HepG2 (cell line): Measurements from ENCODE around the gene CEP250. TPM values are rescaled to one million over a fixed set of nuclear protein-coding genes. Genes with fewer than 3 reads are reported as not detected.

Source experiments
- KDM5B ChIP-seq: sonication (generic); formaldehyde crosslinking; IDR thresholded peaks from 2 replicates; pipeline ENCODE4 v1.4.0; 2020; ENCODE audit warnings: missing genetic modification reagents, mild to moderate bottlenecking, borderline replicate concordance
- KDM6A ChIP-seq: IDR thresholded peaks from 2 replicates; pipeline ENCODE4 v1.6.1; 2016; ENCODE audit warnings: low read depth
- RXRA ChIP-seq: sonication (generic); formaldehyde crosslinking; IDR thresholded peaks from 2 replicates; pipeline ENCODE4 v1.5.1; 2020; ENCODE audit warnings: missing genetic modification reagents
- TEAD3 ChIP-seq: optimal IDR thresholded peaks from 2 replicates; pipeline ENCODE3; 2016; ENCODE audit warnings: borderline replicate concordance
- TP53 ChIP-seq: sonication (generic); formaldehyde crosslinking; conservative IDR thresholded peaks from 2 replicates; pipeline ENCODE4 v1.4.0; 2020; ENCODE audit warnings: missing genetic modification reagents
- ZKSCAN8 ChIP-seq: IDR thresholded peaks from 2 replicates; pipeline ENCODE4 v1.6.1; 2016; ENCODE audit warnings: borderline replicate concordance, missing genetic modification reagents, missing compliant biosample characterization
- ZNF460 ChIP-seq: sonication (generic); formaldehyde crosslinking; IDR thresholded peaks from 2 replicates; pipeline ENCODE4 v1.5.1; 2020; ENCODE audit warnings: missing genetic modification reagents, mild to moderate bottlenecking, borderline replicate concordance
- ZNF772 ChIP-seq: sonication (generic); formaldehyde crosslinking; IDR thresholded peaks from 2 replicates; pipeline ENCODE4 v1.5.0; 2020; ENCODE audit warnings: mild to moderate bottlenecking, missing genetic modification reagents
- ZNF792 ChIP-seq: IDR thresholded peaks from 2 replicates; pipeline ENCODE4 v1.6.1; 2016
- polyA plus RNA-seq, 8 experiments: library from polyadenylated mRNA; depleted of rRNA in 3 of 8; stranded (reverse) in 7 of 8; unstranded in 1 of 8; fragments of >200 nt; fragmentation: Illumina TruSeq in 4 of 8; extraction: Trizol in 4 of 8; gene quantifications; 2 replicates each; pipeline versions ENCODE4 v1.2.1 to v1.2.3, GENCODE V29; 2011 to 2016; ENCODE audit warnings: low read depth in 4 of 8, missing spikeins in 1 of 8, mixed read lengths in 1 of 8; ENCODE audit not compliant: insufficient read depth in 1 of 8
- total RNA-seq, 5 experiments: library from RNA; depleted of rRNA; stranded (reverse); fragments of >200 nt; fragmentation: Illumina TruSeq; extraction: Trizol; gene quantifications; 2 replicates each; pipeline ENCODE4 v1.2.3, GENCODE V29; 2016; ENCODE audit warnings: low read depth in 1 of 5
- TF ChIP-seq, protein P1 (sequence below), 2 experiments: fragments of 450-650 bp in 1 of 2; sonication (generic) in 1 of 2; formaldehyde crosslinking in 1 of 2; IDR thresholded peaks; 2 replicates each; pipeline versions ENCODE4 v1.6.1 to v1.8.0; 2016 to 2022; ENCODE audit warnings: antibody characterized with exemption in 1 of 2, mild to moderate bottlenecking in 1 of 2, missing genetic modification reagents in 1 of 2
- TF ChIP-seq, protein P2 (sequence below): IDR thresholded peaks from 2 replicates; pipeline ENCODE4 v1.6.1; 2016; ENCODE audit warnings: mild to moderate bottlenecking
- TF ChIP-seq, protein P3 (sequence below): sonication (generic); formaldehyde crosslinking; IDR thresholded peaks from 2 replicates; pipeline ENCODE4 v1.4.0; 2020; ENCODE audit warnings: missing genetic modification reagents, mild to moderate bottlenecking, borderline replicate concordance
- TF ChIP-seq, protein P4 (sequence below): sonication (generic); IDR thresholded peaks from 2 replicates; pipeline ENCODE4 v1.6.1; 2016; ENCODE audit warnings: low read depth, borderline replicate concordance
- TF ChIP-seq, protein P5 (sequence below): sonication (generic); formaldehyde crosslinking; conservative IDR thresholded peaks from 2 replicates; pipeline ENCODE4 v1.8.0; 2022; ENCODE audit warnings: mild to moderate bottlenecking, moderate library complexity, missing genetic modification reagents

CEP250 gene
- total and polyA plus RNA-seq, 2 of the 13 experiments (the other 11 are each of a cell fraction or from before 2014, with no cell fraction given), result 28.8 to 55.3 TPM

DNA sequence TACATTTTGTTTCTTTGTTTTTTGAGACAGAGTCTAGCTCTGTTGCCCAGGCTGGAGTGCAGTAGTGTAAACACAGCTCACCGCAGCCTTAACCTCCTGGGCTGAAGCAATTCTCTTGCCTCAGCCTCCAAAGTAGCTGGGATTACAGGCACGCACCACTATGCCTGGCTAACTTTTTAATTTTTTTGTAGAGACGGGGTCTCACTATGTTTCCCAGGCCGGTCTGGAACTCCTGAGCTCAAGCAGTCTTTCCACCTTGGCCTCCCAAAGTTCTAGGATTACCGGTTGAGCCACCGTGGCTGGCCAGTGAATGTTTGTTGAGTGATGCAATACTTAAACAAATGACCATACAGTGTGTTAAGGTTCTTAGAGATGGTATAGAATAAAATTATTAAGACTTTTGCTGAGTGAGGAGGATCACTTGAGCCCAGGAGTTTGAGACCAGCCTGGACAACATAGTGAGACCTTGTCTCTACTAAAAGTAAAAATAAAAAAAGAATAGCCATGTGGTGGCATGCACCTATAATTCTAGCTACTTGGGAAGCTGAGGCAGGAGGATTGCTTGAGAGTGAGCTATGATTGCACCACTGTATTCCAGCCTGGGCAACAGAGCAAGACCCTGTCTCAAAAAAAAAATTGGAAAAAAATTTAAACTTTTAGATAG is 13.4 kb downstream of the CEP250 start (continued):
- TF ChIP-seq, protein P1, sequence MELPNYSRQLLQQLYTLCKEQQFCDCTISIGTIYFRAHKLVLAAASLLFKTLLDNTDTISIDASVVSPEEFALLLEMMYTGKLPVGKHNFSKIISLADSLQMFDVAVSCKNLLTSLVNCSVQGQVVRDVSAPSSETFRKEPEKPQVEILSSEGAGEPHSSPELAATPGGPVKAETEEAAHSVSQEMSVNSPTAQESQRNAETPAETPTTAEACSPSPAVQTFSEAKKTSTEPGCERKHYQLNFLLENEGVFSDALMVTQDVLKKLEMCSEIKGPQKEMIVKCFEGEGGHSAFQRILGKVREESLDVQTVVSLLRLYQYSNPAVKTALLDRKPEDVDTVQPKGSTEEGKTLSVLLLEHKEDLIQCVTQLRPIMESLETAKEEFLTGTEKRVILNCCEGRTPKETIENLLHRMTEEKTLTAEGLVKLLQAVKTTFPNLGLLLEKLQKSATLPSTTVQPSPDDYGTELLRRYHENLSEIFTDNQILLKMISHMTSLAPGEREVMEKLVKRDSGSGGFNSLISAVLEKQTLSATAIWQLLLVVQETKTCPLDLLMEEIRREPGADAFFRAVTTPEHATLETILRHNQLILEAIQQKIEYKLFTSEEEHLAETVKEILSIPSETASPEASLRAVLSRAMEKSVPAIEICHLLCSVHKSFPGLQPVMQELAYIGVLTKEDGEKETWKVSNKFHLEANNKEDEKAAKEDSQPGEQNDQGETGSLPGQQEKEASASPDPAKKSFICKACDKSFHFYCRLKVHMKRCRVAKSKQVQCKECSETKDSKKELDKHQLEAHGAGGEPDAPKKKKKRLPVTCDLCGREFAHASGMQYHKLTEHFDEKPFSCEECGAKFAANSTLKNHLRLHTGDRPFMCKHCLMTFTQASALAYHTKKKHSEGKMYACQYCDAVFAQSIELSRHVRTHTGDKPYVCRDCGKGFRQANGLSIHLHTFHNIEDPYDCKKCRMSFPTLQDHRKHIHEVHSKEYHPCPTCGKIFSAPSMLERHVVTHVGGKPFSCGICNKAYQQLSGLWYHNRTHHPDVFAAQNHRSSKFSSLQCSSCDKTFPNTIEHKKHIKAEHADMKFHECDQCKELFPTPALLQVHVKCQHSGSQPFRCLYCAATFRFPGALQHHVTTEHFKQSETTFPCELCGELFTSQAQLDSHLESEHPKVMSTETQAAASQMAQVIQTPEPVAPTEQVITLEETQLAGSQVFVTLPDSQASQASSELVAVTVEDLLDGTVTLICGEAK (IDR thresholded peaks at IDR 0.05), result no peak
- TF ChIP-seq, protein P1 (CRISPR knock-in tag; IDR thresholded peaks at IDR 0.05), result no peak
- TF ChIP-seq, protein P2, sequence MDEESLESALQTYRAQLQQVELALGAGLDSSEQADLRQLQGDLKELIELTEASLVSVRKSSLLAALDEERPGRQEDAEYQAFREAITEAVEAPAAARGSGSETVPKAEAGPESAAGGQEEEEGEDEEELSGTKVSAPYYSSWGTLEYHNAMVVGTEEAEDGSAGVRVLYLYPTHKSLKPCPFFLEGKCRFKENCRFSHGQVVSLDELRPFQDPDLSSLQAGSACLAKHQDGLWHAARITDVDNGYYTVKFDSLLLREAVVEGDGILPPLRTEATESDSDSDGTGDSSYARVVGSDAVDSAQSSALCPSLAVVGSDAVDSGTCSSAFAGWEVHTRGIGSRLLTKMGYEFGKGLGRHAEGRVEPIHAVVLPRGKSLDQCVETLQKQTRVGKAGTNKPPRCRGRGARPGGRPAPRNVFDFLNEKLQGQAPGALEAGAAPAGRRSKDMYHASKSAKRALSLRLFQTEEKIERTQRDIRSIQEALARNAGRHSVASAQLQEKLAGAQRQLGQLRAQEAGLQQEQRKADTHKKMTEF (CRISPR knock-in tag), result peak; percentile 78; the same call in 1 of the 2 replicates
- peak; percentile 61 for TF ChIP-seq KDM6A (CRISPR knock-in tag)
- TF ChIP-seq TEAD3 (CRISPR knock-in tag), result peak; percentile 81
- TF ChIP-seq ZNF772 (CRISPR knock-in tag), result no peak
- TF ChIP-seq KDM5B (CRISPR knock-in tag), result no peak
- TF ChIP-seq TP53 (CRISPR knock-in tag), result 0 out of 2 replicates have a peak, but pooled peaks have one; percentile 28
- TF ChIP-seq, protein P3, sequence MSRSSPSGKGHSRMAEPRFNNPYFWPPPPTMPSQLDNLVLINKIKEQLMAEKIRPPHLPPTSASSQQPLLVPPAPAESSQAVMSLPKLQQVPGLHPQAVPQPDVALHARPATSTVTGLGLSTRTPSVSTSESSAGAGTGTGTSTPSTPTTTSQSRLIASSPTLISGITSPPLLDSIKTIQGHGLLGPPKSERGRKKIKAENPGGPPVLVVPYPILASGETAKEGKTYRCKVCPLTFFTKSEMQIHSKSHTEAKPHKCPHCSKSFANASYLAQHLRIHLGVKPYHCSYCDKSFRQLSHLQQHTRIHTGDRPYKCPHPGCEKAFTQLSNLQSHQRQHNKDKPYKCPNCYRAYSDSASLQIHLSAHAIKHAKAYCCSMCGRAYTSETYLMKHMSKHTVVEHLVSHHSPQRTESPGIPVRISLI (CRISPR knock-in tag), result 0 out of 2 replicates have a peak, but pooled peaks have one; percentile 42
- TF ChIP-seq, protein P4, sequence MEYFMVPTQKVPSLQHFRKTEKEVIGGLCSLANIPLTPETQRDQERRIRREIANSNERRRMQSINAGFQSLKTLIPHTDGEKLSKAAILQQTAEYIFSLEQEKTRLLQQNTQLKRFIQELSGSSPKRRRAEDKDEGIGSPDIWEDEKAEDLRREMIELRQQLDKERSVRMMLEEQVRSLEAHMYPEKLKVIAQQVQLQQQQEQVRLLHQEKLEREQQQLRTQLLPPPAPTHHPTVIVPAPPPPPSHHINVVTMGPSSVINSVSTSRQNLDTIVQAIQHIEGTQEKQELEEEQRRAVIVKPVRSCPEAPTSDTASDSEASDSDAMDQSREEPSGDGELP, result peak; percentile 49; the same call in 1 of the 2 replicates
- TF ChIP-seq ZNF792 (CRISPR knock-in tag), result no peak
- TF ChIP-seq ZKSCAN8 (CRISPR knock-in tag), result peak; percentile 86; the same call in 1 of the 2 replicates
- TF ChIP-seq RXRA (CRISPR knock-in tag), result peak; percentile 30; the same call in 1 of the 2 replicates
- TF ChIP-seq, protein P5, sequence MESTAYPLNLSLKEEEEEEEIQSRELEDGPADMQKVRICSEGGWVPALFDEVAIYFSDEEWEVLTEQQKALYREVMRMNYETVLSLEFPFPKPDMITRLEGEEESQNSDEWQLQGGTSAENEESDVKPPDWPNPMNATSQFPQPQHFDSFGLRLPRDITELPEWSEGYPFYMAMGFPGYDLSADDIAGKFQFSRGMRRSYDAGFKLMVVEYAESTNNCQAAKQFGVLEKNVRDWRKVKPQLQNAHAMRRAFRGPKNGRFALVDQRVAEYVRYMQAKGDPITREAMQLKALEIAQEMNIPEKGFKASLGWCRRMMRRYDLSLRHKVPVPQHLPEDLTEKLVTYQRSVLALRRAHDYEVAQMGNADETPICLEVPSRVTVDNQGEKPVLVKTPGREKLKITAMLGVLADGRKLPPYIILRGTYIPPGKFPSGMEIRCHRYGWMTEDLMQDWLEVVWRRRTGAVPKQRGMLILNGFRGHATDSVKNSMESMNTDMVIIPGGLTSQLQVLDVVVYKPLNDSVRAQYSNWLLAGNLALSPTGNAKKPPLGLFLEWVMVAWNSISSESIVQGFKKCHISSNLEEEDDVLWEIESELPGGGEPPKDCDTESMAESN (CRISPR knock-in tag), result peak; percentile 34; the same call in 1 of the 2 replicates
- peak; percentile 72; the same call in 1 of the 2 replicates for TF ChIP-seq ZNF460 (CRISPR knock-in tag)
